ENCODE data around the gene STOML1.

DNA sequence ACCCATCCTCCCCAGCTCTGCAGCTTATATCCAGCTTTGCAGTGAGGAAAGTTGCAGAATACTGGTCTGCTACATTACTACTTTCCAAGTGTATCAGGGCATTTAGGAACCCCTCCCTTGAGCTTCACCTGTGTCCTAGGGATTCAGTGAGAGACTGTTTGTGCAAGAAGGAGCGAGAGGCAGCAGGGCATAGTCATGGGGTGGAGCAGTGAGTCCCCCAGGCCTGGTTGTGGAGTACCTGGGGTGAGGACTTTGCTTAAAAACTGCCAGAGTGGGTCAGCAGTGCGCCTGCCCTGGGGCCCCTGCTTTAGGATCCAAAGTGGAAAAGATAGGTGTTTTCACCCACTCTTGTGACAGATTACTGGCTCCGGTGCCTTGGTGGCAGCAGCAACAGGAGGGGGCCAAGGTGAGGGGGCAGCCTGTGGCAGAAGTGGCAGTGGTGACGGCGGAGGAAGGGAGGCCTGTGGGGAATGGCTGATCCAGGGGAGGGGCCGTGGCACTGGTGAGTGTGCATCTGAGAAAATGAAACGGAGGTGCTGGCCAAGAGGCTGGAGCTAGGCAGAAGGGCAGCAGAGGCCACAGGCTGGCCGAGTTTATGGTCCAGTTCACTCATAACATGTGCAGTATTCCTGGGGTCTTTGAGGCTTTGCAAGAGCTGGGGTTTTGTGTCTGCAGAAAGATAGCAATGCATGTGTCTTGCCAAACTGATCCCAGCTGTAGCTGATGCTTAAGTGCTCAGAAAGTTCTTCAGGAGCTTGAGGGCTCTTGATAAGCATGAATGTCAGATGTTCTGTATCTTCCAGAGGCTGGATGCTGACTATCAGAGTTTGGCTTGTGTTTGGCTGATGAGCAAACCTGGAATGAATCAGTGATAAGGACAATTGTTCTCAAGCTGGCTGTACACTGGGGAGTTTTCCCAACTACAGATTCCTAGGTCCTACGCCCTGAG is 46.9 kb upstream of the STOML1 start:
- TF ChIP-seq, protein P1, sequence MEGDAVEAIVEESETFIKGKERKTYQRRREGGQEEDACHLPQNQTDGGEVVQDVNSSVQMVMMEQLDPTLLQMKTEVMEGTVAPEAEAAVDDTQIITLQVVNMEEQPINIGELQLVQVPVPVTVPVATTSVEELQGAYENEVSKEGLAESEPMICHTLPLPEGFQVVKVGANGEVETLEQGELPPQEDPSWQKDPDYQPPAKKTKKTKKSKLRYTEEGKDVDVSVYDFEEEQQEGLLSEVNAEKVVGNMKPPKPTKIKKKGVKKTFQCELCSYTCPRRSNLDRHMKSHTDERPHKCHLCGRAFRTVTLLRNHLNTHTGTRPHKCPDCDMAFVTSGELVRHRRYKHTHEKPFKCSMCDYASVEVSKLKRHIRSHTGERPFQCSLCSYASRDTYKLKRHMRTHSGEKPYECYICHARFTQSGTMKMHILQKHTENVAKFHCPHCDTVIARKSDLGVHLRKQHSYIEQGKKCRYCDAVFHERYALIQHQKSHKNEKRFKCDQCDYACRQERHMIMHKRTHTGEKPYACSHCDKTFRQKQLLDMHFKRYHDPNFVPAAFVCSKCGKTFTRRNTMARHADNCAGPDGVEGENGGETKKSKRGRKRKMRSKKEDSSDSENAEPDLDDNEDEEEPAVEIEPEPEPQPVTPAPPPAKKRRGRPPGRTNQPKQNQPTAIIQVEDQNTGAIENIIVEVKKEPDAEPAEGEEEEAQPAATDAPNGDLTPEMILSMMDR (IDR thresholded peaks at IDR 0.05), result no peak
- no peak for TF ChIP-seq SIN3A (IDR thresholded peaks at IDR 0.05; ENCODE audit: borderline replicate concordance, insufficient read depth, low read depth, low read length)

All from Panc1 (cell line).